NCI-H510A treated with DMSO at 0.1 percent for 48 hours (cell line): Measurements from ENCODE around the gene TEX30.
"Not testable (repeated sequence)": the region's sequence is repeated elsewhere in the genome, so short reads cannot be mapped to it uniquely, and the experiment has no call there.

Source experiments
- DNase-seq: peaks from one replicate; lab custom pipeline; 2025; lab: John Stamatoyannopoulos, UW

TEX30 gene

DNA sequence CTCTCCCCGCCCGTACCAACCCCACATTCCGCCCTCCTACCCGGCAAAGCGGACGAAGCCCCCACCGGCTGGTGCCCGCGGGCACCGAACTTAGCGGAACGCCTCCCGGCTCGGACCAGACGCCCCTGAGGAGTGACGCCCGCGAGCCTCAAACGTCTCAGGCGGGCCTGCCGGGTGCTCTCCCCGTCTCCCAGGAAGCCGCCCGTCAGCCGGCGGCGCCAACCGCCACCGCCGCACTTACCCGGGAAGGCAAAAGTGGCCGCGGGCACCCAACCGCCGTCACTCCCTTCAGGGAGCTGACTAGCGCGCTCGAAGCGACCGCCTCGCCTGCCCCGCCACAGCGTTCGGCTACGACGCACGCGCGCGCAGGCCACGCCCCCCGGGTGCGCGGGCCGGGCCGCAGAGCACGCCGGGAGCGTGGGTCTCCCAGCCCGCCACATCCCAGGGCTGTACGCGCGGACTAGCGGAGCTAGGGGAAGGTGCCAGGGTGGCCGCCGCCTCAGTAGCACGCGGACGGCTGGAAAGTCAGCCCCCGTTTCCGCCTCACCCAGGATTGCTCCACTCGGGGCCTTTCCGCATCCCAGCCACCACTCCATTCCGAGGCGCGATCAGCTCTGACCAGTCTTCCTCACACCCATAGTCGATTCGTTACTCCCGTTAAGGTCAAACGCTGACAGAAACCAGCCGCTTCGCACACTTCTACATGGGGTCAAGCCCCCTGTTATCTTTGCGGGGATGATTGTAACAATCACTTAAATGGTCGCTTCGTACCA is at the start of gene TEX30:
TEX30 (minus strand) TSS at position 346 of the 773 bp plus-strand sequence. CDS start 3,760 bp downstream, outside the sequence.
- peak; percentile 35 for DNase-seq

DNA sequence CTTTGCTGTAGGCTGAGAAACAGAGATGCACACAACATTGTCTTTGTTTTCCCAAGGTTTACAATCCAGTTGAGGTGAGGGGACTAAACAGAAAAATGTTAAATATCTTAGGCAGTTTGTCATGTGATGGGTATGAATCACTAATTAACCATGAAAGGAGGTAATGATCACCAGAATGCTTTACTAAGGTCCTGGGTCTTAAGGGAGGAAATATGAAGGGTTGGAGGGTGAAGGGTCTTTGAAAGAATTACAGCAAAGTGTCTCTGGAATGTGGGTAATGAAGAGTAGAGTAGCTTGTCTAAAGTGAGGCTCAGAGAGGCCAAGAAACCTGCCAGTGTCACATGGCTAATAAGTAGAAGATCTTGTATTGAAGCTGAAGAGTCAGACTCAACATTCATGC is 44.3 kb upstream of the TEX30 start:
- DNase-seq: no peak

DNA sequence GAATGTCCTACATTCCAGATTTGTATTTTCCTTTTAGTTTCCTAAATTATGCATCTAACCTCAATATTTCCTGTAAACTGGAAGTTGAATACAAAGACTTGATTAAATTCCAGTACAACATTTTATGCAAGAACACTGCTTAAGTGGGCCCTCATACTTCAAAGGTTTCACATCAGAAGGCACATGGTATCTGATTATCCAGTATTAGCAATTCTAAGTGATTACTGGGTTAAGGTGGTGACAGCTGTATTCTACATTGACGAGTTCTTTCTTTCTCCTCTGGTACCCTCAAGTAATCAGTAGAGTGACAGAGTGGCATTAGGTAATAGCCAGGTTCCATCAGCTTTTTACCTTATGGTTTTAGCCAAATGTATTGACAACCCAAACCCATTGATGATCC is 43.7 kb upstream of the TEX30 start:
- no peak for DNase-seq

DNA sequence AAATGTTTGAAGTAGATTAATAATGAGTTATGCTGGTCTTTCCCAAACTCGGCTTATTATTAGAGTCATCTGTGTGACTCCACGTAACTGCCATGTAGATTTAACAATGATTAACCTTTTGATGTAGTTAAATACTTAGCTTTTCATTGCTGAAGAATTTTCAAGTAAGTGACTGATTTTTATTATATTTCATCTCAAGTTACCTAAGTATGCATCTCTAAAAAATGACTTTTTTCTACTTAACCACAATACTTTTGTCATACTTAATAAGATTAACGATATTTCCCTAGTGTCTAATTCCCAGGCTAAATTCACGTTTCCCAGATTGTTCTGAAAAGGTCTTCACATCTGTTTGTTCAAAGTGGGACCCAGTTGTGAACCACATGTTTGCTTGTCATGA is 43.1 kb upstream of the TEX30 start:
- no peak for DNase-seq

DNA sequence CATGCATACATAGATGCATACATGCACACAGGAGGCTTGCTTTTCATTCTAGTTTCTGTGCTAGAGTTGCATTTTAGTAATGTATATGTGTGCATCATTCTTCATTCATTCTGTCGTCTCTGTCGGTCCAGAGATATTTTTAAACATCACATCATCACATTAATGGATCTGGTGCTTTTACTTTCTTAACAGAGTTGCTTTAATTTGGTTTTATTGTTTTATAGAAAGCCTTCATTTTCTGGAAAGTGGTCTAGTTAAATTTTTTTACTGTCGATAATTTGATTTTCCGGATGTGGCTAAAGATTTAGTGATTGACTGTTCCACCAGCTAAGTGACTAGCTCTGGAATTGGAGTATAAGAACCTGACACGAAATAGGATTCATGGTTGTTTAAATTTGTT is 42.2 kb upstream of the TEX30 start:
- DNase-seq: no peak

- DNase-seq: no peak
Observed at GRCh38 chr13:102814793-102815192, 41.2 kb upstream of the TEX30 start.

DNA sequence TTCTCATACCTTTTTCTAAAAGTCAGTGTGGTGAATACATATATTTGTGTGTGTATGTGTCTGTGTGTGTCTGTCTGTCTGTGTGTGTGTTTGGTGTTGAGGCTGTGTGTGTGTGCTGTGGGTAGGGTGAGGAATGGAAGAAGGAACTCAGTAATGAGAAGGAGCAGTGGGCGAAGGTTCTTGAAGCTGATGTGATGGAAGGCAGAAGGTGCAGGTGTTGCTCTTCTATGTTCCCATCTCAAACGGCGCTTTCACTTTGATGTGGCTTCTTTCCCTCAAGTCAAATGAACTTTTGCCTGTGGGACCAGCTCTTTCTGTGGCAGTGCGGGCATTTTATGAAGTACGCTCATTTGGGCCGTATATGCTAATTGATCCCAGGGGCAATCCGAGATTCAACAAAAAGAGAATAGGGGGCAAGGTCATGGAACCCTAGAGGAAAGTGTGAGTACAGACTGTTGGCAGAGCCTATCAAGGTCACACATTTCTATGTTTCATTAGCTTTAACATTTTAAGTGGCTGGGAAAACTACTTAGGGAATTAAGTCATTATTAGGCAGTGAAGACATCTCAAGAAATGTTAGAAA is 40.5 kb upstream of the TEX30 start:
- DNase-seq: no peak

GRCh38 chr13:102812611-102813287 is 39.2 kb upstream of the TEX30 start:
- no peak for DNase-seq

DNA sequence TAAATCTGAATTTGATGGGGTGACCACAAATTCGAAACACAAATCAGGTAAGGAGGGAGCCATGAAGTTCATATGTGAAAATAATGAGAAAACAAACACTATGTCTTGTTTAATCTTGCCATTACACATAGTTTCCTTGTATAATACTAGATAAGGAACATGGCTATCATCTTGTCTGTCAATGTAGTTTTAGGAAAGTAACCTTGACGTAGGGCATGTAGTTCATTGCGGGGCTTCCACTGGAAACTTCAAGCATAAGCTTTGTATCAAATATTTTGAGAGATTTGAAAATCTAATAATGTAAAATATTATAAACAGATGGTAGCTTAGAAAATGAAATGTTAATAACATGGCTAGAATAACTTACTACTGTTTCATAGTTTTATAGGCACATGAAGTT is 34.1 kb upstream of the TEX30 start:
- DNase-seq: no peak

- DNase-seq: no peak
Observed at GRCh38 chr13:102805680-102806079, 32.1 kb upstream of the TEX30 start.

GRCh38 chr13:102800145-102801041 is 26.8 kb upstream of the TEX30 start:
- peak; percentile 5 for DNase-seq

DNA sequence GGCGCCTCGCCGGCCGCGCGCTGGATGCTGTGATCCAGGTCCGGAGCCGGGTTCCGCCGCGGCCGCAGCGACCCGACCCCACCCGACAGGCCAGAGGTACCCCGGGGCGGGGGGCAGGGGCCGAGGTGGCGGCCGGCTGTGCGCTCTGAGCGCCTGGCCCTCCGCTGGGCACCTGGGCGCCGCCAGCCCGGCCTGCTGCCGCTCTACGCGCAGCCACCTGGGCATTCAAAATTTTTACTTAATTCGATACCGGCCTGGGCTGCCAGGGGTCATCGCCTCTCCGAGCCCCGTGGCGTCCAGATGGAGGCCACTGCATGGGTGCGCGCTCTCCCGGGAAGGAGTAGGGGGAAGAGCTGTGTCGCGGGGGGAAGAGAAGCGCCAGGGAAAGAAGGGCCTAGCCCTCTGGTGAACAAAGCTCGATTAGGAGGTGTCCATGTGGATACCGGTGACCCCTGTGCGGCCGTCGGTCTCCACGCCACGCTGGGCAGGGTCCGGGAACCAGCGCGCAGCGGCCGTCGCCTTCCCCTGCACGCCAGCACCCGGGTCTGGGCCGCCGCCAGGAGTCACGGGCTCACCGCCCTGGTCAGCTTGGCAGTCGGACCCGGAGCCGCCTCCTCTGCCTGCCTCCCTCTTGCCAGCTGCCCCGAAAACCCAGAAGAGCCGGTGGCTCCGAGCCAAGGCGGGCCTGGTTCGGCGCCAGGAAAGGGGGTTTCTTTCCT is 26.0 kb upstream of the TEX30 start:
- no peak for DNase-seq

GRCh38 chr13:102798581-102799425 is 25.2 kb upstream of the TEX30 start, which contains the start of the genes BIVM and POGLUT2:
Gene BIVM, plus strand, starts transcription at chr13:102799119. Its CDS starts 8,149 bp downstream, at chr13:102807268.
Gene POGLUT2, minus strand, starts transcription at chr13:102798976. Its CDS starts 306 bp downstream, at chr13:102798670.
- DNase-seq: peak; percentile 46

GRCh38 chr13:102793611-102794355 is 20.2 kb upstream of the TEX30 start:
- DNase-seq: no peak

GRCh38 chr13:102792396-102792795 is 18.8 kb upstream of the TEX30 start:
- no peak for DNase-seq

GRCh38 chr13:102788683-102789082 is 15.1 kb upstream of the TEX30 start:
- no peak for DNase-seq

DNA sequence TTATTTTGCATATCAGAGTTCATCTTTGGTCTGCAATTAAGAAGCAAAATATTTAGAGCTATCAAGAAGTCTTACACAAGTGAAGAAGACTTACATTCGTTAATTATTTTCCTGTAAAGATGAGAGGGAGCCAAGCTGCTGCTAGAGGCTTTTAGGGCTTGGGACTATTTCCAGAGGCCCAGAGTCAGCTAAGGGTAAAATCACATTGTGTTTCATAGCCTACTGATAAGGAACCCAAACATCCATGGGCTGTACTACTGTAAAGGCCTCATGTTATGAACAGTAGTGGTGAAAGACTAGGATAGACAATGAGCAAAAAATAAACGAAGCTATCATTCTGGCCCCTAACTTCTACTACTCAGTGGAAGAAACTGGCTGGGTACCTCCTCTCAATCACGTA is 10.9 kb upstream of the TEX30 start:
- DNase-seq: no peak

DNA sequence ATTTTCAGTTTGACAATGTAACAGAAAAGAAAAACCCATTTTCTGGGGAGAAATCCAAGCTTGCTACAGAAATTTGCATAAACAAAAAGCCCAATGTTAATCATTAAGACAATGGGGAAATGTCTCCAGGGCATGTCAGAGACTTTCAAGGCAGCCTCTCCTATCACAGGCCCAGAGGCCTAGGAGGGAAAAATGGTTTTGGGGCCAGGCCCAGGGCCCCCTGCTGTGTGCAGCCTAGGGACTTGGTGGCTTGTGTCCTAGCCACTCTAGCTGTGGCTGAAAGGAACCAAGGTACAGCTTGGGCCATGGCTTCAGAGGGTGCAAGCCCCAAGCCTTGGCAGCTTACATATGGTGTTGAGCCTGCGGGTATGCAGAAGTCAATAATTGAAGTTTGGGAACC is 8.0 kb upstream of the TEX30 start:
- DNase-seq: no peak

DNA sequence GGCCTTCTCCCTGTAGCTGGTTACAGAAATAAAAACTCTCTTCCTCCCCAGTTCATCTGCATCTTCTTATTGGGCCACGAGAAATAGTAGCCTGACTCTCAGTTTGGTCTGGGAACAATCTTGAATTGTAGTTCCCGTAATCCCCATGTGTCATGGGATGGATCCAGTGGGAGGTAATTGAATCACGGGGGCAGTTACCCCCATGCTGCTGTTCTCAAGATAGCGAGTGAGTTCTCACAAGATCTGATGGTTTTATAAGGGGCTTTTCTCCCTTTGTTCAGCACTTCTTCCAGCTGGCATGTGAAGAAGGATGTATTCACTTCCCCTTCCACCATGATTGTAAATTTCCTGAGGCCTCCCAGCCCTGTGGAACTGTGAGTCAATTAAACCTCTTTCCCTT is 7.1 kb upstream of the TEX30 start:
- not testable (repeated sequence) for DNase-seq
